Esophagus squamous epithelium (tissue), 4 donors: ENCODE data around the gene ENTREP3.

Source experiments
- CTCF ChIP-seq, 6 experiments: fragments of 450-650 bp in 4 of 6; fragments of 200-600 bp in 2 of 6; sonication (generic) in 2 of 6; IDR thresholded peaks; one replicate each; pipeline ENCODE4 v1.5.1; 2016 to 2019; ENCODE audit warnings: antibody characterized with exemption in 6 of 6, mild to moderate bottlenecking in 4 of 6, moderate library complexity in 4 of 6
- POLR2A ChIP-seq, 4 donors: fragments of 450-650 bp; IDR thresholded peaks; one replicate each; pipeline ENCODE4 v1.6.1; 2017; ENCODE audit warnings: antibody characterized with exemption in 4 of 4, mild to moderate bottlenecking in 4 of 4, moderate library complexity in 3 of 4

- TF ChIP-seq CTCF (IDR thresholded peaks at IDR 0.05) (no peak), POLR2A (IDR thresholded peaks at IDR 0.05) (no peak)
These were observed 1.0 kb downstream of the ENTREP3 start for GRCh38 chr1:155254228-155254713.
